ENCODE results near the gene HNRNPA3.

HNRNPA3 gene

DNA sequence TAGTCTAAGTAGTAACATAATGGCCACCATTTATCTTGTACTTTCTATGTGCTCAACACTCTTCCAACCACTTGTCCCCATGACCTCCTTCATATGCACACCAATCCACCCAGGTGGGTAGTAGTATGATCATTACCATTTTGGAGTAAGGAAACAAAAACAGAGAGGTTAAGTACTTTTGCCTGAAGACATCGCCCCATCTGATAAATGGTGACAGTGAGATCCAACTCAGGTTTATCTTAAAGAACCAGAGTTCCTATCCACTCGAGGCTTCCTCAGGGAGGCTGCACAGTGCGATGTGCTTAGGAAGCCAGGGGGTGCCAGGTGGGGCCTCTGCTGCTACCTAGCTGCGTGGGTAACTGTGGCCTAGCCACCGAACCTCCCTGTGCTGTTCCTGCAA lies 37.9 kb downstream of the HNRNPA3 start:
- Histone ChIP-seq H3K4me1 (ENCODE audit: control insufficient read depth, low read length) (peaks cover 4% of the 10 kb centered on the region; the same call in 1 of the 2 replicates), H4K20me1 (ENCODE audit: control insufficient read depth, insufficient read depth, low read depth, low read length) (peaks cover 51% of the 10 kb centered on the region), H3K27ac (ENCODE audit: low read depth, low read length) (no peak overlapping the region), H3K4me2 (ENCODE audit: low read length) (no peak overlapping the region), H3F3A (ENCODE audit: control insufficient read depth, insufficient read depth) (0 out of 2 replicates have a peak, but pooled peaks cover 2% of the 10 kb centered on the region), H3K36me3 (ENCODE audit: control insufficient read depth, low read length) (peaks cover 50% of the 10 kb centered on the region), H3K27me3 (ENCODE audit: control insufficient read depth, low read length) (no peaks in the 10 kb centered on the region), H3K9me2 (replicated peaks; ENCODE audit: control insufficient read depth, low read length) (no peaks in the 10 kb centered on the region), H3K79me2 (ENCODE audit: control insufficient read depth, low read length) (peaks cover 100% of the 10 kb centered on the region), H3K9me3 (ENCODE audit: control insufficient read depth, insufficient read depth, low read length) (no peaks in the 10 kb centered on the region), H3K4me3 (ENCODE audit: low read length) (no peak overlapping the region)
- TF ChIP-seq, protein P1, sequence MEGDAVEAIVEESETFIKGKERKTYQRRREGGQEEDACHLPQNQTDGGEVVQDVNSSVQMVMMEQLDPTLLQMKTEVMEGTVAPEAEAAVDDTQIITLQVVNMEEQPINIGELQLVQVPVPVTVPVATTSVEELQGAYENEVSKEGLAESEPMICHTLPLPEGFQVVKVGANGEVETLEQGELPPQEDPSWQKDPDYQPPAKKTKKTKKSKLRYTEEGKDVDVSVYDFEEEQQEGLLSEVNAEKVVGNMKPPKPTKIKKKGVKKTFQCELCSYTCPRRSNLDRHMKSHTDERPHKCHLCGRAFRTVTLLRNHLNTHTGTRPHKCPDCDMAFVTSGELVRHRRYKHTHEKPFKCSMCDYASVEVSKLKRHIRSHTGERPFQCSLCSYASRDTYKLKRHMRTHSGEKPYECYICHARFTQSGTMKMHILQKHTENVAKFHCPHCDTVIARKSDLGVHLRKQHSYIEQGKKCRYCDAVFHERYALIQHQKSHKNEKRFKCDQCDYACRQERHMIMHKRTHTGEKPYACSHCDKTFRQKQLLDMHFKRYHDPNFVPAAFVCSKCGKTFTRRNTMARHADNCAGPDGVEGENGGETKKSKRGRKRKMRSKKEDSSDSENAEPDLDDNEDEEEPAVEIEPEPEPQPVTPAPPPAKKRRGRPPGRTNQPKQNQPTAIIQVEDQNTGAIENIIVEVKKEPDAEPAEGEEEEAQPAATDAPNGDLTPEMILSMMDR (IDR thresholded peaks at IDR 0.05; ENCODE audit: low read depth, low read length, poor library complexity, severe bottlenecking) = no peak
- no peak for TF ChIP-seq EZH2phosphoT487 (IDR thresholded peaks at IDR 0.05; ENCODE audit: borderline replicate concordance, low read length)

DNA sequence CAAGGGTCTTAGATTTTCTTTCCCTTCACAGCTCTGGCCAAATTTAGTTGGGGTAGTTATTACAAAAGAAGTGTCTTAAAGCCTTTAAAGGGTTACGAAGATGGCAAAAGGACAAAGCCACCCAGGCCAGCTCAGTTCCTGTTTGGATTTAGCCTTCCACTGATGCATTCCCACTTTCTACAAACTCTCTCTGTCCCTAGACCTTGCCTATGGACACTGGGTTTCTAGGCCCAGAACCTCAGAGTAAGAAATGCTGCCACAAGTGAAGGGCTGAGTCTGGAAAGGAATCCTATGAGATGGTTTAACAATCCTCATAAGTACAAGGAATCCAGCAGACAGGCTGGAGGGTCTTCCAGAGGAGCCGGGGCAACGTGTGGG lies 38.6 kb downstream of the HNRNPA3 start:
- H4K20me1 ChIP-seq (ENCODE audit: control insufficient read depth, insufficient read depth, low read depth, low read length) = peaks cover 47% of the 10 kb centered on the region
- H3K4me3 ChIP-seq (ENCODE audit: low read length) = no peak overlapping the region
- peaks cover 4% of the 10 kb centered on the region; the same call in 1 of the 2 replicates for H3K4me1 ChIP-seq (ENCODE audit: control insufficient read depth, low read length)
- no peak overlapping the region for H3K27ac ChIP-seq (ENCODE audit: low read depth, low read length)
- TF ChIP-seq EZH2phosphoT487 (IDR thresholded peaks at IDR 0.05; ENCODE audit: borderline replicate concordance, low read length) = no peak
- TF ChIP-seq, protein P1 (IDR thresholded peaks at IDR 0.05; ENCODE audit: low read depth, low read length, poor library complexity, severe bottlenecking) = no peak
- no peaks in the 10 kb centered on the region for H3K27me3 ChIP-seq (ENCODE audit: control insufficient read depth, low read length)
- peaks cover 56% of the 10 kb centered on the region for H3K36me3 ChIP-seq (ENCODE audit: control insufficient read depth, low read length)
- H3K9me2 ChIP-seq (replicated peaks; ENCODE audit: control insufficient read depth, low read length) = no peaks in the 10 kb centered on the region
- no peaks in the 10 kb centered on the region for H3K9me3 ChIP-seq (ENCODE audit: control insufficient read depth, insufficient read depth, low read length)
- no peak overlapping the region for H3K4me2 ChIP-seq (ENCODE audit: low read length)
- peaks cover 100% of the 10 kb centered on the region for H3K79me2 ChIP-seq (ENCODE audit: control insufficient read depth, low read length)
- H3F3A ChIP-seq (ENCODE audit: control insufficient read depth, insufficient read depth) = 0 out of 2 replicates have a peak, but pooled peaks cover 2% of the 10 kb centered on the region

DNA sequence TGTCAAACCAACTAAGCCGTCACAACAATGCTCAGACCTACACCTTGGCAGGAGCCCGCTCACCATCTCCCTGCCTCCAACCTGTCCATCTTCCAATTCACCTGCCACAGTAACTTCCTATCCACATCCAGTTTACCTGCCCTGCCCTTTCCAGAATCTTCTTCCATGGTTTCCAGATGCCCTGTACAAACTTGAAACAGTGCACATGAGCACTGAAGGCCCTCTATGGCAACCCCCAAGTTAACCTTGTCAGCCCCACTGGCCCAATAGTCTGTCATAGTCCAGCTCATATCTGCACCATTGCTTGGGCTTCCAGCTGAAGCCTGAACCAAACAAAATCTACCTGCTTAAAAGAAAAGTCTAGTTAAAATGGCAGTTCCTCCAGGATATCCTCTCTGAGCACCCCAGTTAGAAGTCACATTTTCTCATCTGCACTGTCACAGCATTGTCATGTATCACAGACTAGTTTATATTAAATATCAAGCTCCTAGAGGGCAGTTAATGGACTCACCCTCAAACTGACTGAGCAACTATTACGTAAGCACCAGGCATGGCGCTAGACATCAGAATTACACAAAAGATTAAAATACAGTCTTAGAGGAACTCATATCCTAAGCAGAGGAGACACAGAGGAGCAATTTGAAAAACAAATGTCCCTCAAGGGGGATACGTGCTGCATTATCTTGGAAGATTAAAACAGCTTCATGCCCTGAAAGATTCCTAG lies 40.4 kb downstream of the HNRNPA3 start:
- TF ChIP-seq, protein P1 (IDR thresholded peaks at IDR 0.05; ENCODE audit: low read depth, low read length, poor library complexity, severe bottlenecking) = no peak
- no peak for TF ChIP-seq EZH2phosphoT487 (IDR thresholded peaks at IDR 0.05; ENCODE audit: borderline replicate concordance, low read length)
- peaks cover 70% of the 10 kb centered on the region for H3K36me3 ChIP-seq (ENCODE audit: control insufficient read depth, low read length)
- H3K4me2 ChIP-seq (ENCODE audit: low read length) = no peak overlapping the region
- H3K4me1 ChIP-seq (ENCODE audit: control insufficient read depth, low read length) = peaks cover 4% of the 10 kb centered on the region; the same call in 1 of the 2 replicates
- H3K4me3 ChIP-seq (ENCODE audit: low read length) = no peak overlapping the region
- no peaks in the 10 kb centered on the region for H3K27me3 ChIP-seq (ENCODE audit: control insufficient read depth, low read length)
- H3K9me3 ChIP-seq (ENCODE audit: control insufficient read depth, insufficient read depth, low read length) = no peaks in the 10 kb centered on the region
- no peaks in the 10 kb centered on the region for H3K9me2 ChIP-seq (replicated peaks; ENCODE audit: control insufficient read depth, low read length)
- no peak overlapping the region for H3K27ac ChIP-seq (ENCODE audit: low read depth, low read length)
- peaks cover 100% of the 10 kb centered on the region for H3K79me2 ChIP-seq (ENCODE audit: control insufficient read depth, low read length)
- 0 out of 2 replicates have a peak, but pooled peaks cover 4% of the 10 kb centered on the region for H3F3A ChIP-seq (ENCODE audit: control insufficient read depth, insufficient read depth)
- H4K20me1 ChIP-seq (ENCODE audit: control insufficient read depth, insufficient read depth, low read depth, low read length) = peaks cover 57% of the 10 kb centered on the region
